ENCODE results near the gene INPP5A.

GRCh38 chr10:132506711-132507408 is 30.7 kb upstream of the INPP5A start:
- TF ChIP-seq CTCF (IDR thresholded peaks at IDR 0.05; ENCODE audit: poor library complexity) (no peak), EZH2 (IDR thresholded peaks at IDR 0.05; ENCODE audit: borderline replicate concordance) (no peak)
